GM18499 (cell line): ENCODE measurements around the gene A2ML1.
"Not testable (repeated sequence)": the region's sequence is repeated elsewhere in the genome, so short reads cannot be mapped to it uniquely, and the experiment has no call there.

Source experiments
- ATAC-seq: cut with Tn5 transposase; IDR thresholded peaks from one replicate; pipeline ENCODE4 v1.9.1; 2021; ENCODE audit warnings: moderate number of reproducible peaks; ENCODE audit not compliant: insufficient read depth, unreplicated experiment

Gene A2ML1

DNA sequence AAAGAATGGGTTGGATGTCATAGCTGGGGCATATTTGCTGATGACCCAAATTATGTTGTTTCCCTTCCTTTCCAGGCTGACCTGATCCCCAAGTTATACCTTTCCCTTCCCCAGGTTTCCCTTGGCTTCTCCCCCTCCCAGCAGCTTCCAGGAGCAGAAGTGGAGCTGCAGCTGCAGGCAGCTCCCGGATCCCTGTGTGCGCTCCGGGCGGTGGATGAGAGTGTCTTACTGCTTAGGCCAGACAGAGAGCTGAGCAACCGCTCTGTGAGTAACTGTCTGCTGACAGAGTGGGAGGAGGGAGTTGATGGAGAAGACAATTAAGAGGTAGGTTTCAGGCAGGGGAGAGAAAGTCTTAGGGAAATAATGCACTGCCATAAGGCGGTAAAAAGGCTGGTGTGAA lies 25.0 kb downstream of the A2ML1 start:
- no peak for ATAC-seq

DNA sequence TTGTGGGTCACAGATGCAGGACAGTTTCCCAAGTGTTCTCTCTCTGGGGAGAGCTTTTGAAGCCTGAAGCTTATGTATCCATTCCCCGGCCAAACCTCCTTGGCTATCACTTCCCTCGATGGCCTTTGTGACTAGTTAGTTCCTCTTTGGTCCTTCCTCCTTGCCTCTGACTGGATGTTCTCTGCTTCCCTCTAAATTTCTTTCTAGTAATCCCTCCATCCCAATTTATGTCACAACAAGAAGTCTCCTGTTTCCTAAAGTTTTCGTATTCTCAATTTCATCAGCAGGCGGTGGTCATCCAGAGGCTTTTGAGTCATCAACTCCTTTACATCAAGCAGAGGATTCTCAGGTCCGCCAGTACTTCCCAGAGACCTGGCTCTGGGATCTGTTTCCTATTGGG lies 27.5 kb downstream of the A2ML1 start:
- ATAC-seq: no peak

DNA sequence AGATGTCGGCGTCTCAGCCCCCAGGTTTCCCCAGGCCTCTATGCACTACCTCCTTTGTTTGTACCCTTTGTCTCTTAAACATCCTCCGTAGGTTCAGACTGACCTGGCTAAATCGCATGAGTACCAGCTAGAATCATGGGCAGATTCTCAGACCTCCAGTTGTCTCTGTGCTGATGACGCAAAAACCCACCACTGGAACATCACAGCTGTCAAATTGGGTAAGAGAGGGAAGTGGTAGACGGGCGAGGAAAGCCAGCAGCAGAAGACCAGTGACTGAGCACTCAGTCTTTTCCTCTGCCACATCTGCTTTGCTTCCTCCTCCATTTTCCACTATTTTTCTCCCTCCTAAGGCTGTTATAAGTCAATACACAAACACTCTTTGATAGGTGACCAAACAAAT lies 29.7 kb downstream of the A2ML1 start:
- no peak for ATAC-seq

DNA sequence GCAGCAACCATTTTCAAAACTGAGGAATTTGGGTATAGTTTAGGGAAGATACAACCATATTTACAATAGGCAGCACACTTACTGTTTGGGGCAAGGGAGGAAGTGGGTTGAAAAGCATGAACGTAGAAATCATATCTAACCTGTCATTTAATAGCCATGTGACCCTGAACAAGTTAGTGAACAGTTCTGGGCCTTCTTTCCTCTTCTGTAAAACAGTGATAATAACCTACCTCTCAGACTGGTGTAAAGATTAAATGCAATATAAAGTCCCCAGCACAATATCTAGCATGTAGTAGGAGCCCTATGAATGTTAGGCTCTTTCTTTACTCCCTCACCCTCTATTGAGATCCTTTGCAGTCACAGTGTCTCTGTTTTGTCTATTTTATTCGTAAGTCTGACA lies 33.5 kb downstream of the A2ML1 start:
- no peak for ATAC-seq

DNA sequence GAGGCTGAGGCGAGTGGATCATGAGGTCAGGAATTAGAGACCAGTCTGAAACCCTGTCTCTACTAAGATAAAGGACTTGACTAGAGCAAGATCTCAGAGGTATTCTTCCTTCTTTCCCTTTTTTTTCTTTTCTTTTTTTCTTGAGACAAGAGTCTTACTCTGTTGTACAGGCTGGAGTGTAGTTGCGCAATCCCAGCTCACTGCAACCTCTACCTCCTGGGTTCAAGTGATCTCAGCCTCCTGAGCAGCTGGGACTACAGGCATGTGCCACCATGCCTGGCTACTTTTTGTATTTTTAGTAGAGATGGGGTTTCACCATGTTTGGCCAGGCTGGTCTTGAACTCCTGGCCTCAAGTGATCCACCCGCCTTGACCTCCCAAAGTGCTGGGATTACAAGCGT lies 37.0 kb downstream of the A2ML1 start:
- not testable (repeated sequence) for ATAC-seq

DNA sequence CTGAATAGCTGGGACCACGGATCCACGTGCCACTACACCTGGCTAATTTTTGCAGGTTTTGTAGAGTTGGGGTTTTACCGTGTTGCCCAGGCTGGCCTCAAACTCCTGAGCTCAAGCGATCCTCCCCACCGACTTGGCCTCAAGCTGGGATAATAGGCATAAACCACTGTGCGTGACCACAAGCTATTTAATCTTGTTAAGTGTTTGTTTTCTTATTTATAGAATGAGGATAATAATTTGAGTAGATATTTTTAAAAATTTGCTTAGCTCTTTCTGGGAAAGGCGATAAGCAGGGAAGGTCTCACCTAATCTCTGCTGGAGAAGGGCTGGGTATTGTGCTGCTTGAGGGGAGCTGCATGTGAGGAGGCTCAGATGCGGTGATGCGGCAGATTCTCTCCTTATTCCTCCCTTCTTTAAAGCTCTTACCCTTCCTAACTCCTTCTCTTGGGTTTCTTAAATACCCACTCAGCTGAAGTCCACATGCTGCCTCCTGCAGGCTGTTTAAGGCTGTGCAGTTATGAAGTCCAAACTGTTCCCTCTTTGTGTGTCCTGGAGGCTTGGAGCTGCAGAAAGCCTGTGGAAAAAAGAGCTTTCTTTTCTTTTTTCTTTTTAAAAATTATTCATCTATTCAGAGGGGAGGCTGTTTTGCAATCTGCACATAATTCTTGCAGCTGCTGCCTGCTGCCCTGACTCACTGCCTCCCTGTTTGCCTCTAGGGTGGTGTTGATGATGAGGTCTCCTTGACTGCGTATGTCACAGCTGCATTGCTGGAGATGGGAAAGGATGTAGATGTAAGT lies 37.9 kb downstream of the A2ML1 start:
- no peak for ATAC-seq

DNA sequence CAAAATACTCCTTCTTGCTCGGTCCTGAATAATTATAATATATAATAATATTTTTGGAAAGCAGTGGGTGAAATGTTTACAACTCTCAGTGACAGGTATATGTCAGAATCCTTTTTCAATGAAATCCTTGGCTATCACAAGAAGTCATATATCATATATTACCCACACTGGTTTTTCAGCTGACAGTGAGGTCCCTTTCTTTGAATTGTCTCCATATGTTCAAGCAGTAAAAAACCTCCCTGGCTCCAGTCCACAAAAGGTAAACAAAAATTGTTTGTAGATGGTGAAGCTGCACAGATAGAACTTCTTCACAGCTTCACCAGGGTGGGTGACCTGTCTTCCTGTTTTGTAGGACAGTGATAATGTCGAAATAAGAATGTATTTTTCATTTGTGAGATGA lies 44.0 kb downstream of the A2ML1 start:
- no peak for ATAC-seq

DNA sequence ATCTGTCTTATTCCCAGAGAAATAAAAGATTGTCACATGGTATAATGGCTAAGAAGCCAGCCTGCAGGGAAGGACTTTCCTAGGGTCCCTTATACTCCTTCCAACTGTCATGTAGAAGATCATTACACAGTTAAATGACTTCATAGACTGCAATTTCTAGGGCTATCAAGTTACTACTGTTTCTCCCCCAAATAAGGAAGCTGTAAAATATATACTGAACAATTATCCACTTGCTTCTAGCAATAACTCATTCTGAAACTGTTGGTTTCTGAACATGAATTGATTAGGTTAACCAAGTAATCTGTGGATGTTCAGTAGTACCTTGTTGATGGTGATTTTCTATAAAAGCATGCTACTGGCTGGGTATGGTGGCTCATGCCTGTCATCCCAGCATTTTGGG lies 44.6 kb downstream of the A2ML1 start:
- ATAC-seq: no peak

DNA sequence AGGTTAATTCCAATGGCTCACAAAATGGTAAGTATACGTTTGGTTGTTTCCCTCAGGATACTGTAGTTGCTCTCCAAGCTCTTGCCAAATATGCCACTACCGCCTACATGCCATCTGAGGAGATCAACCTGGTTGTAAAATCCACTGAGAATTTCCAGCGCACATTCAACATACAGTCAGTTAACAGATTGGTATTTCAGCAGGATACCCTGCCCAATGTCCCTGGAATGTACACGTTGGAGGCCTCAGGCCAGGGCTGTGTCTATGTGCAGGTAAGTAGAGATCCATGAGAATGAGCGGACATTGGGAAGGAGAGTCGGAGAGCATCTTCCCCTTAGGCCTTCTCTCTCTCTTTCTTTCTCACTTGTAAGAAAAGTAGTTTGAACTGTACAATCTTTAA lies 45.4 kb downstream of the A2ML1 start:
- no peak for ATAC-seq

DNA sequence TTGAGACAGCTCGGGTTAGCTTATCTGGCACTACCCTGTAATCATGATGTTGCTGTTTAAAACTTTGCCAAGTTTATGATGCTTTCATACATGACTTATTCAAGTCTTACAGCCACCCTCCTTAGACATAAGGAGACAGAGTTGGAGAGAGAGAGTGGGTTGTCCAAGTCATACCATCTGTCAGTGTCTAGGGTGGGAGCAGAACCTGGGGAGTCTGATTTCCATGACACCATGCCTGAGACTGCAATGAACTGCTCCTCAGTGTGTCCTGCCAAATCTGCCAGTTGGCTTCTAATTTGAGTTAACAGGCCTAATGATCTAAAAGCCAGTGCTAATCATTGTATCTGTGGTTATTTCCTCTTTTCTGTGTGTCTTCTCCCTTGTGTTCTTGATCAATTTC lies 48.2 kb downstream of the A2ML1 start:
- ATAC-seq: no peak

DNA sequence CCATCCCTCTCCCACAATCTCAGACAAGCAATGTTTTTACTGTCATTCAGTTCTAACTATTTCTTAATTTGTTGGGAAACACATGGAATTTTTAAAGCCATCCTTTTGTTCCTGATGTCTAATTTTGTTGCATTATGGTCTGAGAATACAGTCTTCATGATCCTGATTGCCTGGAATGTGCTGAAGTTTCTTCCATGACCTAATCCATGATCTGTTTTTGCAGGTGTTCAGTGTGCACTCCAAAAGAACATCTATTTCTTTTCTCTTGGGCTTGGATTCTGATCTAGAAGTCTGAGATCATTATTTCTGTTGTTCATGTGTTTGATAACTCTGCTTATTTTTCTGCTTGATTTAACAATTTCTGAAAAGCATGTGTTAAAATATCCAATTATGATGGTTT lies 48.6 kb downstream of the A2ML1 start:
- no peak for ATAC-seq

DNA sequence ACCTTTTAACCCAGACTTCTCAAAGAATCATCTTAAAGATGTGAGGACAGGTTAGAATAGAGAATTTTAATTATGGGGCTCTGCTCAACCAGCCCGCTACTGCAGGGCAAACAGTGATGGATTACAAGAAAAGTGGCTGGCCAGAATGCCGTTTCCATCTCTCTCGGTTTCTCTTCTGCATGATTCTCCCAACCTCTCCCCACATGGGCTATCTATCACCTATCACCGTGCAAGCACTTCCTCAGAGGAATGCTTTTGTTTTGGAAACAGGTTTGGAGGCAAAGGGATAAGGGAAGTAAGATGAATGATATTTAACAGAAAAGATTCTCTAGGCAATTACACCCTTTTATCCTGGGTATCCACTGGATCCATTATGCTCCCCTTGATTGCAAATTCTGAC lies 54.5 kb downstream of the A2ML1 start:
- ATAC-seq: no peak

DNA sequence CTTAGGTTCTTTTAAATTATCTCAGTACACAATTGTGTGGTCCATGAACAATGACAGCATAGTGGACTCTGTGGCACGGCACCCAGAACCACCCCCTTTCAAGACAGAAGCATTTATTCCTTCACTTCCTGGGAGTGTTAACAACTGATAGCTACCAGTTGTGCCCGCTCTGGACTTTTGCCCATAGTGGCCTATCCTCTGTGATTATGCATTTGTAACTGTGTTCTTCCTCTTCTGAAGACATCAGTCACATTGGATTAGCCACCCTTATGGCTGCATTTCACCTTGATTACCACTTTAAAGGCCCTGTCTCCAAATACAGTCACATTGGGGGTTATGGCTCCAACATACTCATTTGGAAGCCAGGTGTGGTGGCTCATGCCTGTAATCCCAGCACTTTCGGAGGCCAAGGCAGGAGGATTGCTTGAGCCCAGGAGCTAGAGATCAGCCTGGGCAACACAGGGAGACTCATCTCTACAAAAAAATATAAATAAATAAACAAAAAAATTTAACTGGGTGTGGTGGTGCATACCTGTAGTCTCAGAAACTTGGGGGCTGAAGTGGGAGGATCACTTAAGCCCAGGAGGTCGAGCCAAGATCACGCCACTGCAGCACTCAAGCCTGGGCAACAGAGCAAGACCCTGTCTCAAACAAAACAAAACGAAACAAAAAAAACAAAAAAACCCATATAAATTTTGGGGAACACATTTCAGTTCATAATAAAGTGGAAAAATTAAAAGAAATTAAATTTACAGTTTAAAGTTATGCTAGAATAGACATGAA lies 64.3 kb downstream of the A2ML1 start:
- no peak for ATAC-seq

DNA sequence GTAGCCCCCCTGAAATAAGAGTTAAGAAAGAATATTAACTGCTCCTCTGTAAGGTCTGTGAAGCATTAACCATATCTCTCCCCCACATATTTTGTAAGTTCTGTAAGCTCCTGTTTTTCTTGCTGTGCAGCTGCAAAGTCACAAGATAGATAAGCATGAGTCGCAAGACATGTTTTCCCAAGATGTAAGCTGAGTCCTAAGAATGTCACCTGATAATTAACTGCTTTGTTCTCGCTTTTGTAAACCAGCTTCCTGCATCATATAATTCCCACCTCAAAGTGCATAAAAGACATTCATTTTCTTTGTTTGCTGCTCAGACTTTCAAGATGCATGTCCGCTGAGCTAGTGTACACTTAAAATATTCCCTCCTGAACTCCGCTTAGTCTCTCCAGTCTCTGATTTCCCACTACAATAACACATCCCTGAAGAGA lies 64.9 kb downstream of the A2ML1 start:
- no peak for ATAC-seq

DNA sequence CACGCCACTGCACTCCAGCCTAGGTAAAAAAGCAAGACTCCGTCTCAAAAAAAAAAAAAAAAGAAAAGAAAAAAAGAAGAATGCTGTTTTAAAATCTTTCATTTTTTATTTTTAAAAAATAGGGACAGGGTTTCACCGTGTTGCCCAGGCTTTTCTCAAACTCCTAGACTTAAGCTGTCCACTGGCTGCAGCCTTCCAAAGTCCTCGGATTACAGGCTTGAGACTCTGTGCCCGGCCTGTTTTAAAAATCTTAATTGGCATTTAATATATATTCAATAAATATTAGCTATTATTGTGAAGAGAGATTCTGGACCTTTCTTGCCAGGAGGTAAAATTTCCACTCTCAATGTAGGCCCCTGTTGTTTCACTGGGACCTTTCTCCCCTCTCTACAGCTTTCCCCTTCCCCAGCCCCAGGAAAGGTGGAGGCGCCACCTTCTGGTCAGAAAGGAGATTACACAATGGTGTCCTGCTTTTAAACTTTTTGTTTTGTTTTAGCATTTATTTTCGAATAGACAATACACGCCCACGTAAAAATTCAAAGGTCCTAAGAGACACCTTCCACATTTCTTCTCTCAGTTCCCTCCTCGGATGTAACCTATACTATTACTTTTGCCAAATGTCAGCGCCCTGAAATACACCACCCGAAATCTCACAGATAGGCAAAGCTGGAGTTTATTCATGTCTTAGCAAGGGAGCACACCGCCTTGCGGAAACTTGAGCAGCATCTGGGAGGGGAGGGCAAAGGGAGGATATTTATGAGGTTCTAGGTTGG lies 68.1 kb downstream of the A2ML1 start:
- ATAC-seq: no peak

DNA sequence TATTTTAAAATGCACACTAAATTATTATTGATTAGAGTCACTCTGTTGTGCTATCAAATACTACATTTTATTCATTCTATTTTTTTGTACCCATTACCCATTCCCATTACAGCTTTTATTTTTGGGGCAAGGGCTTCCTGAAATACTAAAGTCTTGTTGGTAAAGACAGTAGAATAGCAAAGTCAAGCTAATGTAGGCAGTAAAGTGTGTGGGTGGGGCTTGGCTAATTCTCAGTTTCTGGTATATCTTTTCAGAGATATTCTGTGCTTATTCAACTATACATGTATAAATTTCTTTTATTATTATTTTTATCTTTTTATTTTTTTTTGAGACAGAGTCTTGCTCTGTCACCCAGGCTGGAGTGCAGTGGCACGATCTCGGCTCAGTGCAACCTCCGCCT lies 69.6 kb downstream of the A2ML1 start:
- no peak for ATAC-seq

DNA sequence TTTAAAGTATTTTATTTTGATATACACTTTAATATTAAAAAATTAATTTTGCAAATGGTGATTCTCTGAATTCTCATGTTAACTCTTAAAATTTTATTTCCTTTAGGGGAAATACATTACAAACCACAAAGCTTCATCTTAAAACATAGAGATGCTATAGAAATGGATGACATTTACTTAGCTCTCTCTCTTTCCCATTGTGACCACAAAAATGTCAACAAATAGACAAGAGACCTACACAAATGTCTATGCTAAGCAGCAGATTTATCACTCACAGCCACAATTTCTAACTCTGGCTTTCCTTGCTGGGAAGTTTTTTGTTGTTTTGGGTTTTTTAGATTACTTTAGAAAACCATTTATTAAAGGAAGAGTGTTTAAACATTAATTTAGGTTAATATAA lies 72.0 kb downstream of the A2ML1 start:
- ATAC-seq: no peak

DNA sequence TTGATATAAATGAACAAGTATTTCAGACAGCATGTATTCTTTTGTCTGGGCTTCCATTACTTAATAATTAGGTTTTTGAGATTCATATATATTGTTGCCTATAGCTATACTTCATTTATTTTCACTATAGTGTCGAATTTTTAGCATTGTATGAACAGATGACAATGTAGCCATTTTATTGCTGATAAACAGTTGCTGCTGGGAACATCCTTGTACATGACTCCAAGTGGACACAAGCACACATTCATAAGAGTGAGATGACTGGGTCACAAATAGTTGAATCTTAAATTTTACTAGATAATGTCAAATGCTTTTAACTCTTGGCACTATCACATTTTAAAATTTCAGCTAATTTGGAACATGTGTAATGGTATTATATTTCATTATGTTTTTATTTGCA lies 72.6 kb downstream of the A2ML1 start:
- ATAC-seq: no peak

DNA sequence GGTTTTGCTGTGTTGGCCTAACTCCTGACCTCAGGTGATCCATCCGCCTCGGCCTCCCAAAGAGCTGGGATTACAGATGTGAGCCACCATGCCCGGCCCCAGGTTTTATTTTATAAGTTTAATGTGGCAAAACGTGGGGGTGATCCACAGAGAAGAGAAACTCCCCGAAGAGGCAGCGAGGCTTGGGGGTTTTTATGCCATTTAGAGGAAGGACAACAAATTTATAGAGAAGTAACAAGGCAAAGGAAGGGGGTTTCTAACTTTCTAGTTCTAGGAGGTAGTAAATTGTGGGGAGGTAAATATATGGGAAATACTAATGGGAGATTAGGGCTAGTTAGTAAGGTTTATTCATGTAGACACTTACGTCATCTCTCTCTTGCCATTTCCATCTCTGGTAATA lies 74.7 kb downstream of the A2ML1 start:
- no peak for ATAC-seq

DNA sequence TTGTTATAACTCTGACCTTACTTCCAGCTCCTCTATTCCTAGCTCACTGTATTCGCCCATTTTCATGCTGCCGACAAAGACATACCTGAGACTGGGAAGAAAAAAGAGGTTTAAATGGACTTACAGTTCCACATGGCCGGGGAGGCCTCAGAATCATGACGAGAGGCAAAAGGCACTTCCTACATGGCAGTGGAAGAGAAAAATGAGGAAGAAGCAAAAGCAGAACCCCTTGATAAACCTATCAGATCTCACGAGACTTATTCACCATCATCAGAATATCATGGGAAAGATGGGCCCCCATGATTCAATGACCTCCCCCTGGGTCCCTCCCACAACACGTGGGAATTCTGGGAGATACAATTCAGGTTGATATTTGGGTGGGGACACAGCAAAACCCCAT lies 77.4 kb downstream of the A2ML1 start:
- ATAC-seq: no peak

DNA sequence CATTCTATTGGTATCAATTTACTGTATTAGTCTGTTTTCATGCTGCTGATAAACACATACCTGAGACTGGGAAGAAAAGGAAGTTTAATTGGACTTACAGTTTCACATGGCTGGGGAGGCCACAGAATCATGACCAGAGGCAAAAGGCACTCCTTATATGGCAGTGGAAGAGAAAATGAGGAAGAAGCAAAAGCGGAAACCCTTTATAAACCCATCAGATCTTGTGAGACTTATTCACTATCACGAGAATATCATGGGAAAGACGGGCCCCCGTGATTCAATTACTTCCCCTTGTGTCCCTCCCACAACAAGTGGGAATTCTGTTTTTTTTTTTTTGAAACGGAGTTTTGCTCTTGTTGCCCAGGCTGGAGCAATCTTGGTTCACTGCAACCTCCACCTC lies 80.3 kb downstream of the A2ML1 start:
- not testable (repeated sequence) for ATAC-seq
